GM12872 (cell line): ENCODE data around the gene PHGDH.

Experiments
- CTCF ChIP-seq: IDR thresholded peaks from 3 replicates; pipeline ENCODE4 v1.5.1; 2011; ENCODE audit warnings: low read depth, mild to moderate bottlenecking, low read length, moderate library complexity; ENCODE audit not compliant: insufficient read depth

Gene PHGDH

GRCh38 chr1:119711804-119712341 lies at the start of gene PHGDH:
TSS of gene PHGDH (plus strand) at chr1:119711934. CDS start at chr1:119712023, 89 bp downstream.
- no peak for TF ChIP-seq CTCF

GRCh38 chr1:119662034-119662437 lies 49.7 kb upstream of the PHGDH start:
- 0 out of 3 replicates have a peak, but pooled peaks have one; percentile 15 for TF ChIP-seq CTCF

- no peak for TF ChIP-seq CTCF
Observed at GRCh38 chr1:119664067-119664466, 47.7 kb upstream of the PHGDH start.

GRCh38 chr1:119667173-119667572 lies 44.6 kb upstream of the PHGDH start:
- TF ChIP-seq CTCF = no peak

GRCh38 chr1:119670898-119671297 lies 40.8 kb upstream of the PHGDH start:
- TF ChIP-seq CTCF = no peak

- TF ChIP-seq CTCF = no peak
Observed at GRCh38 chr1:119673171-119673940, 38.4 kb upstream of the PHGDH start.

GRCh38 chr1:119674111-119674526 lies 37.6 kb upstream of the PHGDH start:
- no peak for TF ChIP-seq CTCF
